ENCODE measurements around the gene IRF9. TPM values are rescaled to one million over a fixed set of nuclear protein-coding genes. Genes with fewer than 3 reads are reported as not detected.

IRF9 gene
- total RNA-seq, 4 donors from 2014 or later = 6.5 to 36.7 (median 11.9) TPM

GRCh38 chr14:24133735-24134134, 27.3 kb upstream of the IRF9 start:
- H3K4me1 ChIP-seq = peaks cover 47 to 64% of the 10 kb centered on the region in 2 donors
- no peaks in the 10 kb centered on the region for H3K9me3 ChIP-seq
- TF ChIP-seq POLR2A (IDR thresholded peaks at IDR 0.05) = no peak
- TF ChIP-seq, protein P1, sequence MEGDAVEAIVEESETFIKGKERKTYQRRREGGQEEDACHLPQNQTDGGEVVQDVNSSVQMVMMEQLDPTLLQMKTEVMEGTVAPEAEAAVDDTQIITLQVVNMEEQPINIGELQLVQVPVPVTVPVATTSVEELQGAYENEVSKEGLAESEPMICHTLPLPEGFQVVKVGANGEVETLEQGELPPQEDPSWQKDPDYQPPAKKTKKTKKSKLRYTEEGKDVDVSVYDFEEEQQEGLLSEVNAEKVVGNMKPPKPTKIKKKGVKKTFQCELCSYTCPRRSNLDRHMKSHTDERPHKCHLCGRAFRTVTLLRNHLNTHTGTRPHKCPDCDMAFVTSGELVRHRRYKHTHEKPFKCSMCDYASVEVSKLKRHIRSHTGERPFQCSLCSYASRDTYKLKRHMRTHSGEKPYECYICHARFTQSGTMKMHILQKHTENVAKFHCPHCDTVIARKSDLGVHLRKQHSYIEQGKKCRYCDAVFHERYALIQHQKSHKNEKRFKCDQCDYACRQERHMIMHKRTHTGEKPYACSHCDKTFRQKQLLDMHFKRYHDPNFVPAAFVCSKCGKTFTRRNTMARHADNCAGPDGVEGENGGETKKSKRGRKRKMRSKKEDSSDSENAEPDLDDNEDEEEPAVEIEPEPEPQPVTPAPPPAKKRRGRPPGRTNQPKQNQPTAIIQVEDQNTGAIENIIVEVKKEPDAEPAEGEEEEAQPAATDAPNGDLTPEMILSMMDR (IDR thresholded peaks at IDR 0.05 in 4 of 5, conservative IDR thresholded peaks at IDR 0.05 in 1 of 5) = no peak
- H3K27me3 ChIP-seq = no peaks in the 10 kb centered on the region
- in situ Hi-C loops (cut with MboI; ENCODE audit: low sequenced_read_pairs in 4 of 4) = loop anchor here in 1 of 4 donors (25.0 kb wide), 1 partner anchor 821 kb away; the partner anchor contains the start of genes BCL2L2, PABPN1 and PPP1R3E
- H3K27ac ChIP-seq = peak overlapping the region; percentile 95 to 99 (median 98)
- intact Hi-C loops (cut with DNase I; ENCODE audit: low total_unique reads) = no loop called here
- no peak overlapping the region for H3K4me3 ChIP-seq
- peaks cover 0 to 17% of the 10 kb centered on the region in 2 donors for H3K36me3 ChIP-seq
- ATAC-seq = no peak
- DNase-seq = no peak

GRCh38 chr14:24135584-24135833, 25.6 kb upstream of the IRF9 start:
- H3K4me1 ChIP-seq = peaks cover 53 to 72% of the 10 kb centered on the region in 2 donors
- no peaks in the 10 kb centered on the region for H3K27me3 ChIP-seq
- peak overlapping the region; percentile 92 to 99 (median 96) for H3K27ac ChIP-seq
- ATAC-seq = peak in 1 of 2 donors; percentile 13
- H3K36me3 ChIP-seq = peaks cover 0 to 18% of the 10 kb centered on the region in 2 donors
- H3K4me3 ChIP-seq = peak overlapping the region; percentile 62 to 100 (median 92)
- intact Hi-C loops (cut with DNase I; ENCODE audit: low total_unique reads) = no loop called here
- TF ChIP-seq, protein P1 (IDR thresholded peaks at IDR 0.05 in 4 of 5, conservative IDR thresholded peaks at IDR 0.05 in 1 of 5) = no peak
- TF ChIP-seq POLR2A (IDR thresholded peaks at IDR 0.05) = no peak
- no peak for DNase-seq
- in situ Hi-C loops (cut with MboI; ENCODE audit: low sequenced_read_pairs in 4 of 4) = loop anchor here in 1 of 4 donors (25.0 kb wide), 1 partner anchor 823 kb away; the partner anchor contains the start of genes BCL2L2, PABPN1 and PPP1R3E
- no peaks in the 10 kb centered on the region for H3K9me3 ChIP-seq

- TF ChIP-seq, protein P1 (IDR thresholded peaks at IDR 0.05 in 4 of 5, conservative IDR thresholded peaks at IDR 0.05 in 1 of 5) = peak in 1 of 5 experiments; percentile 18
- TF ChIP-seq POLR2A (IDR thresholded peaks at IDR 0.05) = peak; percentile 71 to 74
- Histone ChIP-seq H3K27ac (peak within 1 kb of the TSS; percentile 92 to 99 (median 96)), H3K4me3 (peak within 1 kb of the TSS; percentile 86 to 100 (median 92)), H3K36me3 (peaks cover 0 to 18% of the 10 kb centered on the region in 2 donors), H3K9me3 (no peaks in the 10 kb centered on the region), H3K4me1 (peaks cover 47 to 67% of the 10 kb centered on the region in 2 donors), H3K27me3 (no peaks in the 10 kb centered on the region)
- DNase-seq (peak; percentile 89 to 94), ATAC-seq (peak; percentile 53 to 75)
- in situ Hi-C loops (cut with MboI; ENCODE audit: low sequenced_read_pairs in 4 of 4) = loop anchor here in 1 of 4 donors (25.0 kb wide), 1 partner anchor 824 kb away; the partner anchor contains the start of genes BCL2L2, PABPN1 and PPP1R3E
- intact Hi-C loops (cut with DNase I; ENCODE audit: low total_unique reads) = no loop called here
Observed at GRCh38 chr14:24135834-24136683, 25.0 kb upstream of the IRF9 start, which contains the start of gene PSME1. PSME1 (plus strand) TSS chr14:24136194; CDS start chr14:24136263, 69 bp downstream.

DNA sequence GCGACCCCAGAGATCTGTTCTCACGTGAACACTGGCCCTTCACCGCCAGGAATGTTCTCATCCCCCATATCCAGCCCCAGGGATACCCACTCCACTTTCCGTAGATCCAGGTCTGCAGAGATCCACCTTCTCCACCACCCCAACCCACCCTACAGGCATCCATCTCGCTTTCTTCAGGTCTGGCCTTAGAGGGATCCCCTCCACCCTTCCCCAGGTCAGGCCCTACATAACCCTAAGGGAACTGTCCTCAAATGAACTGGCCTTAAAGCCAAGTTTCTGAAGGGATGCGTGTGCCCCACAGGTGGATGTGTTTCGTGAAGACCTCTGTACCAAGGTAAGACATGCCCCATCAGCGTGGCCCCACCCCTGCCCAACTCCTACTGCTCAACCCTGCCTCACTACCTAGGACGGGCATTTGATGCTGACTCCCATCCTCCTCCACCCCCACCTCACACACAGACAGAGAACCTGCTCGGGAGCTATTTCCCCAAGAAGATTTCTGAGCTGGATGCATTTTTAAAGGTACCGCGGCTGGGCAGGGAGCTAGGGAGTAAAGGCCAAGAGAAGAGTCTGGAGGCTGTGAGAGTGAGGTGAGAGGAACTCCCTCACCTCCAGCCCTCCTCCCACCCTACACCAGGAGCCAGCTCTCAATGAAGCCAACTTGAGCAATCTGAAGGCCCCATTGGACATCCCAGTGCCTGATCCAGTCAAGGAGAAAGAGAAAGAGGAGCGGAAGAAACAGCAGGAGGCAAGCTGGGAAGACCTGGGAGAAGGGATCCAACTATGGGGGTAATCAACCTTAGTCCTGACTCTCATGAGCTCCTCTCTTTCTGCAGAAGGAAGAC, 24.2 kb upstream of the IRF9 start:
- peaks cover 0 to 18% of the 10 kb centered on the region in 2 donors for H3K36me3 ChIP-seq
- in situ Hi-C loops (cut with MboI; ENCODE audit: low sequenced_read_pairs in 4 of 4) (loop anchor here in 1 of 4 donors (25.0 kb wide), 1 partner anchor 825 kb away; the partner anchor contains the start of genes BCL2L2, PABPN1 and PPP1R3E), intact Hi-C loops (cut with DNase I; ENCODE audit: low total_unique reads) (no loop called here)
- peak overlapping the region; percentile 92 to 99 (median 96) for H3K27ac ChIP-seq
- peak overlapping the region; percentile 86 to 100 (median 92) for H3K4me3 ChIP-seq
- DNase-seq (no peak), ATAC-seq (no peak)
- no peaks in the 10 kb centered on the region for H3K27me3 ChIP-seq
- H3K9me3 ChIP-seq = no peaks in the 10 kb centered on the region
- peaks cover 42 to 59% of the 10 kb centered on the region in 2 donors for H3K4me1 ChIP-seq
- no peak for TF ChIP-seq POLR2A (IDR thresholded peaks at IDR 0.05)
- TF ChIP-seq, protein P1 (IDR thresholded peaks at IDR 0.05 in 4 of 5, conservative IDR thresholded peaks at IDR 0.05 in 1 of 5) = no peak
